ENCODE results near the gene GHR. TPM values are rescaled to one million over a fixed set of nuclear protein-coding genes. Genes with fewer than 3 reads are reported as not detected.
A peak's percentile ranks its signal among the peaks of the same experiment; 100 is the strongest.

Gene GHR
- total RNA-seq, 1 donor from 2014 or later = 6.6 TPM

- H3K4me3 Mint-ChIP-seq (ENCODE audit: low read depth) = no peak overlapping the region
Measured at GRCh38 chr5:42600441-42600840, 177.2 kb downstream of the GHR start.

DNA sequence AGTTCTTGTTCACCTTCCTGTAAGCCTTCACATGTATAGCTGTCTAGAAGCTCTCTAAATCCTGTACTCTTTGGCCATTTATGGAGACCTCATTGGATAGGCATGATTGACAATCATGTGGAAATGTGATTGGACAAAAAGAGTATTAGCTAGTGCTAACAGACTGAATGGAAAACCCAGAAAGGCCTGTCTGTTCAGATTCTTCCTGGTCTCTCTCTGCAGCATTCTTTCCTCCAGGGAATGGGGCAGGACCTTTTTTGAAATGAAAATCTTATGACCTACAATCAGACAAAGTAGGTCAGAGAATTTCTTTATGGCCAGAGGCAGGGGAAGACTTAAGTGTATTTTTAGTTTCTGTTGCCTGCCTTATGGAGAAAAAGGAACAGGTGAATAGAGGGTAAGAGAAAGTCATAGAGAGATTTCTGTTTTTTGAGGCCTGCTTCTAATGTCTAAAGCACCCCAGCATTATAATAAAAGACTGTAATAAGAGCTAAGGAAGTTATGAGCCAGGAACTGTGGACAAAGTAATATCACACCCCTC, 181.0 kb downstream of the GHR start:
- H3K27me3 Mint-ChIP-seq = no peaks in the 10 kb centered on the region
- H3K36me3 Mint-ChIP-seq (ENCODE audit: insufficient read depth) = peaks cover 3% of the 10 kb centered on the region
- no peak overlapping the region for H3K4me3 Mint-ChIP-seq (ENCODE audit: low read depth)
- H3K4me1 Mint-ChIP-seq (ENCODE audit: low read depth) = peaks cover 16% of the 10 kb centered on the region
- TF ChIP-seq, protein P1, sequence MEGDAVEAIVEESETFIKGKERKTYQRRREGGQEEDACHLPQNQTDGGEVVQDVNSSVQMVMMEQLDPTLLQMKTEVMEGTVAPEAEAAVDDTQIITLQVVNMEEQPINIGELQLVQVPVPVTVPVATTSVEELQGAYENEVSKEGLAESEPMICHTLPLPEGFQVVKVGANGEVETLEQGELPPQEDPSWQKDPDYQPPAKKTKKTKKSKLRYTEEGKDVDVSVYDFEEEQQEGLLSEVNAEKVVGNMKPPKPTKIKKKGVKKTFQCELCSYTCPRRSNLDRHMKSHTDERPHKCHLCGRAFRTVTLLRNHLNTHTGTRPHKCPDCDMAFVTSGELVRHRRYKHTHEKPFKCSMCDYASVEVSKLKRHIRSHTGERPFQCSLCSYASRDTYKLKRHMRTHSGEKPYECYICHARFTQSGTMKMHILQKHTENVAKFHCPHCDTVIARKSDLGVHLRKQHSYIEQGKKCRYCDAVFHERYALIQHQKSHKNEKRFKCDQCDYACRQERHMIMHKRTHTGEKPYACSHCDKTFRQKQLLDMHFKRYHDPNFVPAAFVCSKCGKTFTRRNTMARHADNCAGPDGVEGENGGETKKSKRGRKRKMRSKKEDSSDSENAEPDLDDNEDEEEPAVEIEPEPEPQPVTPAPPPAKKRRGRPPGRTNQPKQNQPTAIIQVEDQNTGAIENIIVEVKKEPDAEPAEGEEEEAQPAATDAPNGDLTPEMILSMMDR (IDR thresholded peaks at IDR 0.05; ENCODE audit: unreplicated experiment) = no peak
- H3K9me3 Mint-ChIP-seq (ENCODE audit: low read depth) = peaks cover 7% of the 10 kb centered on the region
- no peak for DNase-seq (ENCODE audit: low spot score, unreplicated experiment)
- peak overlapping the region; percentile 27 for H3K27ac Mint-ChIP-seq

More at GRCh38 chr5:42600441-42600840, 177.2 kb downstream of the GHR start:
- Mint-ChIP-seq H3K4me1 (ENCODE audit: low read depth) (peaks cover 19% of the 10 kb centered on the region), H3K27ac (no peak overlapping the region), H3K36me3 (ENCODE audit: insufficient read depth) (no peaks in the 10 kb centered on the region), H3K27me3 (no peaks in the 10 kb centered on the region), H3K9me3 (ENCODE audit: low read depth) (no peaks in the 10 kb centered on the region)
- TF ChIP-seq, protein P1 (IDR thresholded peaks at IDR 0.05; ENCODE audit: unreplicated experiment) = no peak
- no peak for DNase-seq (ENCODE audit: low spot score, unreplicated experiment)

DNA sequence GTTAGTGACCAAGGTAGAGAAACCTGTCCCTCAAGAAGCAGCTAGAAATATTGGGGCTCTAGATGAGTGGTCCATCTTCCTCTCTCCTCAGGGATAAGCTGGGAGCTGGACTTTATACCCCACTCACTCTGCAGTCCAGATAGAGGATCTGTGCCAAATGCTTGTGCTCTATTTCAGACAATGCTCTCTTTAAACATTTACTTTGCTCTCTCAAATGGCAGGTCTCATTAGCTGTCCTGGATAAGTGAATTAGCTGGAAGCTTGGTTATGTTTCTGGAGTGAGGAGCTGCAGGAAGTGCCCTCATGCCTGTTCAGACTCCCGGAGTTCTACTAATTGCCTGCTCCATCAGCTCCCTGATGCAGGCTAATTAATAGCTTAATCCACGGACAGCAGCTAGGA, 182.3 kb downstream of the GHR start:
- no peaks in the 10 kb centered on the region for H3K27me3 Mint-ChIP-seq
- peaks cover 16% of the 10 kb centered on the region for H3K4me1 Mint-ChIP-seq (ENCODE audit: low read depth)
- H3K4me3 Mint-ChIP-seq (ENCODE audit: low read depth) = no peak overlapping the region
- TF ChIP-seq, protein P1 (IDR thresholded peaks at IDR 0.05; ENCODE audit: unreplicated experiment) = no peak
- peaks cover 7% of the 10 kb centered on the region for H3K9me3 Mint-ChIP-seq (ENCODE audit: low read depth)
- no peak for DNase-seq (ENCODE audit: low spot score, unreplicated experiment)
- no peak overlapping the region for H3K27ac Mint-ChIP-seq
- peaks cover 3% of the 10 kb centered on the region for H3K36me3 Mint-ChIP-seq (ENCODE audit: insufficient read depth)

GRCh38 chr5:42606464-42606869, 183.2 kb downstream of the GHR start:
- peaks cover 16% of the 10 kb centered on the region for H3K4me1 Mint-ChIP-seq (ENCODE audit: low read depth)
- peaks cover 3% of the 10 kb centered on the region for H3K36me3 Mint-ChIP-seq (ENCODE audit: insufficient read depth)
- TF ChIP-seq, protein P1 (IDR thresholded peaks at IDR 0.05; ENCODE audit: unreplicated experiment) = no peak
- no peak overlapping the region for H3K4me3 Mint-ChIP-seq (ENCODE audit: low read depth)
- no peak overlapping the region for H3K27ac Mint-ChIP-seq
- DNase-seq (ENCODE audit: low spot score, unreplicated experiment) = no peak
- no peaks in the 10 kb centered on the region for H3K27me3 Mint-ChIP-seq
- H3K9me3 Mint-ChIP-seq (ENCODE audit: low read depth) = peaks cover 7% of the 10 kb centered on the region

- Mint-ChIP-seq H3K4me3 (ENCODE audit: low read depth) (no peak overlapping the region), H3K27me3 (no peaks in the 10 kb centered on the region), H3K9me3 (ENCODE audit: low read depth) (peaks cover 4% of the 10 kb centered on the region)
Measured at GRCh38 chr5:42611437-42611836, 188.2 kb downstream of the GHR start.

More at GRCh38 chr5:42611437-42611836, 188.2 kb downstream of the GHR start:
- H3K4me1 Mint-ChIP-seq (ENCODE audit: low read depth) = peaks cover 3% of the 10 kb centered on the region
- DNase-seq (ENCODE audit: low spot score, unreplicated experiment) = no peak
- peaks cover 1% of the 10 kb centered on the region for H3K36me3 Mint-ChIP-seq (ENCODE audit: insufficient read depth)
- H3K27ac Mint-ChIP-seq = no peak overlapping the region
- TF ChIP-seq, protein P1 (IDR thresholded peaks at IDR 0.05; ENCODE audit: unreplicated experiment) = no peak
